GM12865 (cell line): ENCODE results near the gene FCGBP.

ENCODE experiments used
- DNase-seq: peaks from one replicate; pipeline ENCODE4 v3.0.0; 2010; ENCODE audit warnings: low read depth
- H3K4me3 ChIP-seq: 2 replicates; pipeline ENCODE4 v1.5.1; 2011; ENCODE audit warnings: mild to moderate bottlenecking, low read depth, low read length, control low read depth
- TF ChIP-seq, protein P1 (sequence below): IDR thresholded peaks from 2 replicates; pipeline ENCODE4 v1.5.1; 2011; ENCODE audit warnings: low read length, control low read depth, low read depth, inconsistent platforms; ENCODE audit not compliant: insufficient read depth; ENCODE audit errors: missing control alignments

The FCGBP gene

GRCh38 chr19:39917561-39918182 lies 16.8 kb downstream of the FCGBP start:
- TF ChIP-seq, protein P1, sequence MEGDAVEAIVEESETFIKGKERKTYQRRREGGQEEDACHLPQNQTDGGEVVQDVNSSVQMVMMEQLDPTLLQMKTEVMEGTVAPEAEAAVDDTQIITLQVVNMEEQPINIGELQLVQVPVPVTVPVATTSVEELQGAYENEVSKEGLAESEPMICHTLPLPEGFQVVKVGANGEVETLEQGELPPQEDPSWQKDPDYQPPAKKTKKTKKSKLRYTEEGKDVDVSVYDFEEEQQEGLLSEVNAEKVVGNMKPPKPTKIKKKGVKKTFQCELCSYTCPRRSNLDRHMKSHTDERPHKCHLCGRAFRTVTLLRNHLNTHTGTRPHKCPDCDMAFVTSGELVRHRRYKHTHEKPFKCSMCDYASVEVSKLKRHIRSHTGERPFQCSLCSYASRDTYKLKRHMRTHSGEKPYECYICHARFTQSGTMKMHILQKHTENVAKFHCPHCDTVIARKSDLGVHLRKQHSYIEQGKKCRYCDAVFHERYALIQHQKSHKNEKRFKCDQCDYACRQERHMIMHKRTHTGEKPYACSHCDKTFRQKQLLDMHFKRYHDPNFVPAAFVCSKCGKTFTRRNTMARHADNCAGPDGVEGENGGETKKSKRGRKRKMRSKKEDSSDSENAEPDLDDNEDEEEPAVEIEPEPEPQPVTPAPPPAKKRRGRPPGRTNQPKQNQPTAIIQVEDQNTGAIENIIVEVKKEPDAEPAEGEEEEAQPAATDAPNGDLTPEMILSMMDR = no peak
- DNase-seq = no peak
- no peak overlapping the region for H3K4me3 ChIP-seq

DNA sequence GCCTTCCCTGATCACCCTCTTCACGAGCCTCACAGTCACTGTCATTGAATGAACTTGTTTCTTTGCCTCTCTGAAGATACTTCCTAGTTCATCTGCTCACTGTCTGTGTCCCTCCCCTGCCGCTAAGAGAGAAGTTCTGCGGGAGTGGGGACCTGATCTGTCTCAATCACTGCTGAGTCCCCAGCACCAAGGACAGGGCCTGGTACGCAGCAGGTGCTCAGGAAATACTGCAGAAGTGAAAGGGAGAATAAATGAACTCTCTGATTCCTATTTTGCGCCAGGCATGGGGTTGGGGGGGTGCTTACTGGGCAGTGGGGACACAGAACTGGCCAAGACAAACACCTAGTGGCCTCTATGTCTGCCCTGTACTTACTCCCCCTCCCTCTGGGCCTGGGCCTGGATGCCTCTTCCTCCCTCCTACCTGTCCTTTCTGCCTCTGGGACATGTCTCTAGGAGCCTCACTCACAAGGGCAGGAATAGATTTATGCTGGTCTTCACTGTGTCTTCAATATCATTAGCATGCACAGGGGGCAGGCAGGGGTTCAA lies 17.5 kb downstream of the FCGBP start:
- no peak for DNase-seq
- H3K4me3 ChIP-seq = no peak overlapping the region
- TF ChIP-seq, protein P1 = no peak

DNA sequence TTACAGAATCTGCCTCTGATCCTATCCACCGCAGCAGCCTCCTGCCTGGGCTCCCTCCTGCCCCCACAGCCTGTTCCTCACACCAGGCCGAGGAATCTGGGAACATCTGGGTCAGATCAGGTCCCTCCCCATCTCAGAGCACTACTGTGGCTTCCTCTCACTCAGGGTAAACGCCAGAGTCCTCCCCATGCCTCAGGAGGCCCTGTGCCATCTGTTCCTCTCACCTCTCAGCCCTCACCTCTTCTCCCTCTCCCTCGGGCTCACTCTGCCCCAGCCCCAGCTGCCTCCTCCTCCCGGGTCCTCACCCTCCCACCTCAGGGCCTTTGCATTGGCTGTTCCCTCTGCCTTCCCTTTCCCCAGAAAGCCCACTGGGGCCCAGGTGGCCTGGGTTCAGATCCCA lies 18.2 kb downstream of the FCGBP start:
- TF ChIP-seq, protein P1 = no peak

DNA sequence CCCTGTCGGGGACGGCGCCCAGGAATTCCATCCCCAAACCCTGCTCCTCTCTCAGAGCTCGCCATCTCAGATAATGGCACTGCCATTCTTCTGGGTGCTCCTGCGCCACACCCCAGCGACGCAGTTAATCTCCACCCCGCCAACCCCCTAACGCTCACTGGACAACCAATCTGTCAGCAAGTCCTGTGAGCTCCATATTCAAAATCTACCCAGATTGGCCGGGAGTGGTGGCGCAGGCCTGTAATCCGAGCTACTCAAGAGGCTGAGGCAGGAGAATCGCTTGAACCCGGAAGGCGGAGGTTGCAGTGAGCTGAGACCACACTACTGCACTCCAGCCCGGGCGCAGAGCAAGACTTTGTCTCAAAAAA lies 18.6 kb downstream of the FCGBP start:
- TF ChIP-seq, protein P1 = no peak
- no peak overlapping the region for H3K4me3 ChIP-seq
- DNase-seq = no peak

More for the DNA sequence above, 18.2 kb downstream of the FCGBP start:
- no peak overlapping the region for H3K4me3 ChIP-seq
- DNase-seq = no peak

GRCh38 chr19:39915101-39915847 lies 19.2 kb downstream of the FCGBP start:
- TF ChIP-seq, protein P1 = no peak
- DNase-seq = no peak

DNA sequence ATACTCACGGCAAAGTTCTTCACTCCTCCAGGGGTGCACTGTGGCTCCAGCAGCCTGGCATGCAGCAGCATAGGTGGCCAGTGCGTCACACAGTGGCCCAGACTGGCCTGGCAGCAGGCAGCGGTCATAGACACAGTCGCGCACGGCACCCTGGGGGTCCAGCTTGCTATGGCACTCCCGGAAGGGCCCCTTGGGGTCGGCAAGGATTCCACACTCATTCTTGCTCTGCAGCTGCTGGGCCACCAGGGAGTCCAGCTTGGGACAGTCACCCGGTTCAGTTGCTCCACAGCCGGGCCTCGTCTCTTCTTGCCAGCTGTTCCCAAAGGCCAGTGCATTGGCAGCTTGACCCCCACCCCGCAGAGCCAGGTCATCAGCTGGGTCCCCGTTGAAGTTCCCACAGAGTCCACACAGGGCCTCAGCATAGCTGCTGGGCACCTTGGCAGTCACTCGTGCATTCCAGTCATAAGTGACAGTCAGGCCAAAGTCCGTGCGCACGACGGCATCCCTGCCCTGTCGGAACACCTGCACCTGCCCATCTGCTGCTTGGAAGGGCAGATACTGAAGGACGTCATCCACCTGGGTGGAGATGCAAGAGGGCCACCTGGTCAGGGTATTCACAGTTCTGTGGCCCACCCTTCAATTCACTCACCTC lies 20.6 kb downstream of the FCGBP start:
- H3K4me3 ChIP-seq = no peak overlapping the region
- TF ChIP-seq, protein P1 = no peak

More at GRCh38 chr19:39915101-39915847, 19.2 kb downstream of the FCGBP start:
- no peak overlapping the region for H3K4me3 ChIP-seq

More for the DNA sequence above, 20.6 kb downstream of the FCGBP start:
- no peak for DNase-seq
